Posterior cingulate gyrus (tissue), 11 donors: ENCODE data around the gene ORM2.
"Not testable (repeated sequence)": the region's sequence is repeated elsewhere in the genome, so short reads cannot be mapped to it uniquely, and the experiment has no call there.

Source experiments
- DNase-seq, 10 donors: peaks; one replicate each; pipeline versions ENCODE4 v3.0.0 to v3.0.0-alpha.2; 2020 to 2021; ENCODE audit warnings: mixed read lengths in 3 of 10
- intact Hi-C: fragments of 100-400 bp; cut with DNase I; formaldehyde crosslinking; loops from one replicate; pipeline ENCODE4 v1.15.1; 2023

Gene ORM2

DNA sequence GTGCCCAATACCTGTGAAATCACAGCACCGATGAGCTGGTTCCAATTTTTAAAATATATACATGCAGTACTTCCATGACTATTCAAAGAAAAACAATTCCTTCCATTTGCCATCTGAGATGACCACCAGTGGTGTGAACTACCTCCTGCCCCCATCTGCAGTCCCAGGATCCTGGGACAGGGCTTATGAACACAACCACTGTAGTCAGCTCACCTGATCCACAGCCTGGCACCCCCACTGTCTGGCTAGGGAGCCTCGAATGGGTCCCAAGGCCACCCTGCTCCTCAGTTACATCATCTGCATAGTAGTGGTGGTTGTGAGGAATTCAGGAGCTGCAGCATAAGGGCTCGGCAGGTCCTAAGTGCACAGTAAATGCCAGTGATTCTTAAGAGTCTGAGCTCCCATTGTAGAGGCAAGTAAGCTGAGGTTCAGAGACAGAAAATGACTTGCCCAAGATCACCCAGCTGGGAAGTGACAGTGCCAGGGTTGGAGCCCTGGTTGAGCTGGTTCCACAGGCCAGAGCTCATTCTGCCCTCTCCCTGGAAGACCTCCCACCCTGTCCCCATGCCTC lies 3.9 kb upstream of the ORM2 start:
- intact Hi-C loops, result not testable (repeated sequence)
- DNase-seq, result peak in 1 of 10 donors; percentile 32

DNA sequence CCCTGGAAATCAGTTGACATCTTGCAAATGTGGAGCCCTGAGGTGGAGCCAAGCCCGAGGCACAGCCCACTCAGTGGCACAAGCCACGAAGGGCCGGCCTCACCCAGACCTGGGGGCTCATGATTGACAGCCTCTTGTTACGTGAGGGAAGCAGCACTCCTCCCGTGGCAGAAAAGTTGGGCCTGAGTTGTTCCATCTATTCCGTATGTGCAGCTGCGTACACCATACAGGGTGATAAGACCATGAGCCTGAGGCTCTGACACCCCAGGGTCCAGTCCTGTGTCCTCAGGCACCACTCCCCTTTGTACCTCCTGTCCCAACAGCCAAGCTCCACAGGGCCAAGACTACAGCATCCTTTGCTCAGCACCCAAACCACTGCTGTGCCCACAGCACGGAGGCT lies 1.9 kb upstream of the ORM2 start:
- DNase-seq, result peak in 1 of 10 donors; percentile 53

DNA sequence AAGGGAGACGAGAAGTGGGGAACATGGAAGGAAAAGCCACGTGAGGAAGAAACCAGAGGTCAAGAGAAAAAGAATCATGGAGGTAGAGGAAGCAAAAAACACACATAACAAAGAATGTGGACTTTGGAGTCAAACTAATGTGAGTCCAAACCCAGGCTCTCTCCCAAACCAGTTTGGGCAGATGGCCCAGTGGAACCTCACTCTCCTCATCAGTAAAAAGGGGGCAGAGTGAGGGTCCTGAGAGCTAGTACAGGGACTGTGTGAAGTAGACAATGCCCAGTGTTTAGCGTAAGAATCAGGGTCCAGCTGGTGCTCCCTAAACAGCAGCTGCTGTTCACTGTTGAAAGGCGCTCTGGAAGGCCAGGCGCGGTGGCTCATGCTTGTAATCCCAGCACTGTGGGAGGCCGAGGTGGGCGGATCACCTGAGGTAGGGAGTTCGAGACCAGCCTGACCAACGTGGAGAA lies 1.3 kb upstream of the ORM2 start:
- DNase-seq, result peak in 1 of 10 donors; percentile 48
- intact Hi-C loops, result not testable (repeated sequence)

More for the DNA sequence above, 1.9 kb upstream of the ORM2 start:
- intact Hi-C loops, result no loop called here

DNA sequence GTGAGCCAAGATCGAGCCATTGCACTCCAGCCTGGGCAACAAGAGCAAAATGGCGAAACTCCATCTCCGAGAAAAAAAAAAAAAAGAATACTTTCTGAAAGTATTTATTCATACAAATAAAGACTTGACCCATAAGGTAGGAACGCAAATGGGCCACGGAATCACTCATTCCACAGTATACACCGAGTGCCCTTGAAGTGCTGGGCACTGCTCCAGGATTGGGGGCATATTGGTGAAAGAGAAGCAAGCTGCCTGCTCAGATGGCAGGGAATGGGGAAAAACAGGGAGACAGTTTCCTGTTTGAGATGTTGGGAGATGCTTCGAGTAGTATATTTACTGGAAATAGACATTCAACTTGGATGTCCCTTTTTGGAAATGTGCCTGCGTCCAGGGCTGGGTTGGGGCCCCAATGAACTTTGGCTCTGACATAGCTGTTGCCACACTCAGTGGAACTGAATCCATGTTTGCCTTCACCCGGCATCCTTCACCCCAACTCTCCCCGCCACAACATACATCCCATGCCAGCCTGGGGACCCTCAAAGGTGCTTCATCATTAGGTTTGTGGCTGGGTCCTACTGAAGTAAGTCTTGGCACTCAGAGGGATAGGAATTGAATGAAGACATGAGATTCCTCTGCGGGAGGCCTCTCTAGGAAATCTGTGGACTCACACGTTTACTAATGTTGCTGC lies 588 bp upstream of the ORM2 start:
- intact Hi-C loops, result not testable (repeated sequence)

DNA sequence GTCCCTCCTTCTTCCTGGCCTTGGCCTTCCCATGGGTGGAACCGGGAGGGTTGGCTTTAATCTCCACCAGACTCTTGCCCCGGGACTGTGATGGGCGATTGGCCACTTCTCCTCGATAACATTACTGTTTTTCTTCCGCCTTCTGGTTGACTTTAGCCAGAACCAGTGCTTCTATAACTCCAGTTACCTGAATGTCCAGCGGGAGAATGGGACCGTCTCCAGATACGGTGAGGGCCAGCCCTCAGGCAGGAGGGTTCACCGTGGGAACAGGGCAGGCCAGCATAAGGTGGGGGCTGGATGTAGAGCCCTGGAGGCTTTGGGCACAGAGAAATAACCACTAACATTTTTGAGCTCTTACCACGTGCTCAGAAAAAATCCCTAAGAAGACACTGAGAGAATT lies 967 bp downstream of the ORM2 start:
- DNase-seq, result peak in 1 of 10 donors; percentile 35
- intact Hi-C loops, result no loop called here

More for the DNA sequence above, 588 bp upstream of the ORM2 start:
- peak in 1 of 10 donors; percentile 35 for DNase-seq

DNA sequence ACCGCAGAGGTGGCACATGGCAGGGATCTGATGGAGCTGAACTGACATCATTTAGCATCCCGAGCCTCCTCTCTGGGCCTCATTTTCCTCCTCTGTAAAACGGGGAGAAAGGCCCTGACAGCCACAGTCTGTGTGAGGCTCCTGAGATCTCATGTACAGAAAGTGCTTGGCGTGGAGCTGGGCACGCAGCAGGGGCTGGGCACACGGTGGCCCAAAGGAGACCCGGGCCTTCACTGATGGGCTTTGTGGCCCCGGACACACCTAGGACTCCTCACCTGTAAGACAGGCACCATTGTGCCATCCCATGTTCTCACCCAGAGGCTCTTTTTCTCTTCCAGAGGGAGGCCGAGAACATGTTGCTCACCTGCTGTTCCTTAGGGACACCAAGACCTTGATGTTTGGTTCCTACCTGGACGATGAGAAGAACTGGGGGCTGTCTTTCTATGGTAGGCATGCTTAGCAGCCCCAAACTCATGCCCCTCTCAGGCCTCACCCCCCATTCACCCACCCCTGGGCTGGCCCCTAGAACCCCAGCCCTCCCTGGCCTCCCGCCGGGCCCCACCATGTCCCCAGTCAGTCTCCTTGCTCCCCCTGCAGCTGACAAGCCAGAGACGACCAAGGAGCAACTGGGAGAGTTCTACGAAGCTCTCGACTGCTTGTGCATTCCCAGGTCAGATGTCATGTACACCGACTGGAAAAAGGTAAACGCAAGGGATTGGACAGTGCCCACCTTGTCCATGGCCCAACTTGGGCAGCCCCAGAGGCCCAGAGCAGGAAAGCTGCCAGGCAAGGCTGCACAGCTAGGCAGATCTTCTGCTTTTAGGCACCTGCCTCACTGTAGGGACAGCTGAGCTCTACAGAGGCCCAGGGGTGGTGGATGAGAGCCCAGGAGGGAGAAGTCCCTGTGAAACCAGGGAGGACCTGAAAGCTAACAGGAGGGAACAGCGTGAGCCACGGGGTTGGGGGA lies 1.8 kb downstream of the ORM2 start:
- intact Hi-C loops, result not testable (repeated sequence)
- DNase-seq, result peak in 1 of 10 donors; percentile 68

DNA sequence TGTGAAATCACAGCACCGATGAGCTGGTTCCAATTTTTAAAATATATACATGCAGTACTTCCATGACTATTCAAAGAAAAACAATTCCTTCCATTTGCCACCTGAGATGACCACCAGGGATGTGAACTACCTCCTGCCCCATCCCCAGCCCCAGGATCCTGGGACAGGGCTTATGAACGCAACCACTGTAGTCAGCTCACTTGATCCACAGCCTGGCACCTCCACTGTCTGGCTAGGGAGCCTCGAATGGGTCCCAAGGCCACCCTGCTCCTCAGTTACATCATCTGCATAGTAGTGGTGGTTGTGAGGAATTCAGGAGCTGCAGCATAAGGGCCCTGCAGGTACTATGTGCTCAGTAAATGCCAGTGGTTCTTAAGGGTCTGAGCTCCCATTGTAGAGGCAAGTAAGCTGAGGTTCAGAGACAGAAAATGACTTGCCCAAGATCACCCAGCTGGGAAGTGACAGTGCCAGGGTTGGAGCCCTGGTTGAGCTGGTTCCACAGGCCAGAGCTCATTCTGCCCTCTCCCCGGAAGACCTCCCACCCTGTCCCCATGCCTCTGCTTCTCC lies 2.9 kb downstream of the ORM2 start:
- intact Hi-C loops, result not testable (repeated sequence)
- peak in 1 of 10 donors; percentile 24 for DNase-seq

DNA sequence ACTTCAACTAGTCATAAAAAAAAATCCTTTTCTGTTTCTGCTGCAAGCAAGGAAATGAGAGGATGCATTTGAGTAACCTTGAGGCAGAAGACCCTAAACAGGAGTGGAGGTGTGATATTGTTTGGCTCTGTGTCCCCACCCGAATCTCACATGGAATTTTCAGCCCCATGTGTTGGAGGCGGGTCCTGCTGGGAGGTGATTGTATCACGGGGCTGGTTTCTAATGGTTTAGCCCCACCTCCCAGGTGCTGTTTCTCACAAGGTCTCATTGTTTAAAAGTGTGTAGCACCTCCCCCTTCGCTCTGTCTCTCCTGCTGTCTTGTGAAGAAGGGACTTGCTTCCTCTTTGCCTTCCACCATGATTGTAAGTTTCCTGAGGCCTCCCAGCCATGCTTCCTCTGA lies 4.0 kb downstream of the ORM2 start:
- DNase-seq, intact Hi-C loops: not testable (repeated sequence)

DNA sequence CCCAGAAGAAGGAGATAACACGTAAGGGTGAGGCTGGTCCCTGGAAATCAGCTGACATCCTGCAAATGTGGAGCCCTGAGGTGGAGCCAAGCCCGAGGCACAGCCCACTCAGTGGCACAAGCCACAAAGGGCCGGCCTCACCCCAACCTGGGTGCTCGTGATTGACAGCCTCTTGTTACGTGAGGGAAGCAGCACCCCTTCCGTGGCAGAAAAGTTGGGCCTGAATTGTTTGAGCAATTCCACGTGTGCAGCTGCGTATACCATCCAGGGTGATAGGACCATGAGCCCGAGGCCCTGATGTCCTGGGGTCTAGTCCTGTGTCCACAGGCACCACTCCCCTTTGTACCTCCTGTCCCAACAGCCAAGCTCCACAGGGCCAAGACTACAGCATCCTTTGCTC lies 4.8 kb downstream of the ORM2 start:
- DNase-seq, result peak in 1 of 10 donors; percentile 72
- intact Hi-C loops, result no loop called here

DNA sequence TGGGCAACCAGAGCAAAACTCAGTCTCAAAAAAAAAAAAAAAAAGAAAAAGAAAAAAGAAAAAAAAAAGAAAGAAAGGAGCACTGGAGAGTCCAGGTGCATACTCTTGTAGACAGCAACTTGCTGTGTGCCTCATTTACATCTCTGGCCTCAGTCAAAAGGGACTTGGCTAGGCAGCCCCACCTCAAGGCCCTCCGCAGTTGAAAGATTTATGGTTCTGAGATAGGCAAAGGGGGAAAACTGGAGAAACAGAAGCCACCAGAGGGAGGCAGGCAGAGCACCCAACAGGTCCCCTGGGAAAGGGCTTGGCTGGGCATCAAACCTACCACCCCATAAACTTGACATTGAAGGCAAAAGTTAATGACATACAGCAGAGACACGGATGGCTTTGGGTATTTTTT lies 6.1 kb downstream of the ORM2 start:
- intact Hi-C loops, result no loop called here
- DNase-seq, result peak in 1 of 10 donors; percentile 56

DNA sequence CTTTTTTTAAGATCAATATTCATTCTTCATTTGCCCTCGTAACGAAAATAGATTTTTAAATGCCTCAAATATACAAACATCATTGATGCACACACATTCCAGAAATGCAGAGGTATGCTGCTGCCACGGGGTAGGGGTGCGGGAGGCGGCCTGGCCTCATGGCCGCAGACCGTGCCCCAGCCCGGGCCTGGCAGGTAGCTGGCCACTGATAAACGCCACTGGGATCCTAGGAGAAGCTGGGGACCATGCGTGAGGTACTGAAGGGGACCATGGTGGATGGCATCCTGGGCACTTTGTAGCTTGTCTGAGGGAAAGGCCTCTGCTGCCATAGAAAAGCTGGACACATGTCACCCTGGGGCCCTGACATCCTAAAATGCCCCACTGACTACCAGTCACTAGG lies 6.5 kb downstream of the ORM2 start:
- intact Hi-C loops, result no loop called here
- peak in 1 of 10 donors; percentile 62 for DNase-seq

DNA sequence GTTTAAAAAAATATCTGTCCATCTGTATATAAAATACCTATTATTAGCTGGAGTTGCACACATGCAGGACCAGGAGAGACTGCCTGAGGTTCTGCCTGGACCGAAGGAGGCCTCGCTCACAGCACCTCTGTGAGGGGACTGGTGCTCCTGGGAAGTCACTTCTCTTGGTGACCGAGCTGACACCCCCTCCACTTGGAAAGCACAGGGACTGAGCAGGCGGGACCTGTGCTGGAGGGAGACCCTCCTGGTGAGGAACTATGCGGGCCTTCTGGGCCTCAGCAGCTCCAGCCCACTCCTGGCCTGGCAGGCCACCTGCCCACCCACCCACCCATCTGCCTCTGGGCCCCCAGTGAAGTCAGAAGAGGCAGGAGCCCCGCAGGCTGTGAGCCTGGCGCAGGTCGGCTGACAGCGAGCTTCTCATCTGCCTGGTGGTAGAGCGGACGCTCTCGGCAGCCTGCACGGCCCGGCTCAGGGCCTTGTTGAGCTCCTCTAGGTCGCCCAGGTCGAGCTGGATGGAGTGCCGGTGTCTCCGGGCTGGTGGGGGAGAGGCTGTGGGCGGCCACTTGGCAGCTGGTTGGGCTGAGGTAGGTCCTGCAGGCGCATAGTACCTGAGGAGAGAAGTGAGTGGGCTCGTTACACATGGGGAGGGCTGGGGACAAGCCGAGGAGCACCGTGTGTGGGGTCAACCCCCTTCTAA lies 7.2 kb downstream of the ORM2 start:
- intact Hi-C loops, result no loop called here
- peak in 1 of 10 donors; percentile 81 for DNase-seq

DNA sequence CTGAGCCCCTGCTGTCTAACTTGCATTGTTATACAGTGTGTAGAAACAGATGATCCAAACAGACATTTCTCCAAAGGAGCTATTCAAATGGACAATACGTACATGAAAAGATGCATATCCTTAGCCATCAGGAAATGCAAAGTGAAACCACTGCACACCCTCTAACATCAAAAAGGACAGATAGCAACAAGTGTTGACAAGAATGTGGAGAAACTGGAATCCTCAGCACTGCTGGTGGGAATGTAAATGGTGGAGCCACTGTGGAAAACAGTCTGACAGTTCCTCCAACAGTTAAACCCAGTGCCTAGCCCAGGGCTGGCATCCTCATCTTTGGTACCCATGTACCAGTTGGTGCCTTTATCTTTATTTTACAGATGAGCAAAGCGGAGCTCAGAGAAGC lies 8.5 kb downstream of the ORM2 start:
- no peak for DNase-seq

DNA sequence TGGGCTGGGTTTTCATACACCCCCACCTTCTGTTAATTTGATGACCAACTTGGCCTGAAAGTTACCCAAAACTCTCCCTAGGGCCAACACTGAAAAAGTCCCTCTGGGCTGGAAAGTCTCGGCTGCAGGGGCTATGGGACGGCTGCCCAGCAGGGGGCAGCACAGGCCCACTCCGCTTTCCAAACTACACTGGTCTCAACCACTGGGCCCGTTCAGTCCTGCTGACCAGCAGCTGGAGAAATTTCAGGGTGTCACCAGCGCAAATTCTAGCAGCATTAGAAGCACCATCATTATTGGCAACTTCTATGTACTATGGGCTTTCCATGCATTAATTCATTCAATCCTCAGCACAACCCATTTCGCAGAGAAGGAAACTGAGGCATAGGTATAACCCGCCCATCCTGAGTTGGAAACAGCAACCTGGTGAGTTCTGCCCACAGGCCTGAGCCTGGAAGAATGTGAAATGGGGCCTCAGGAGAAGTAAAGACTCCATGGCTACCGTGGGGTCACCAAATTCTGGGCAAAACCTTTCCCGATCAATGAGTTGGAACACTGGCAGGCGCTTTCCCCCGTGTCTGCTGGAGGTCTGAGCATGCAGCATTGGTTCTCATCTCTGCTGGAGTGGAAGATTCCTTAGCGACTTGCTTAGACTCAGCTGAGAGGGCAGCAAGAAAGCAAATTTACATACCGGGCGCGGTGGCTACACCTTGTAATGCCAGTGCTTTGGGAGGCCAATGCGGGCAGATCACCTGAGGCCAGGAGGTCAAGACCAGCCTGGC lies 9.7 kb downstream of the ORM2 start:
- peak in 6 of 10 donors; percentile 37 to 93 (median 60) for DNase-seq
- intact Hi-C loops, result loop anchor here (2.0 kb wide), 1 partner anchor 313 kb away; no protein-coding TSS in a partner anchor

More for the DNA sequence above, 8.5 kb downstream of the ORM2 start:
- intact Hi-C loops, result loop anchor here (2.0 kb wide), 1 partner anchor 315 kb away; no protein-coding TSS in a partner anchor

DNA sequence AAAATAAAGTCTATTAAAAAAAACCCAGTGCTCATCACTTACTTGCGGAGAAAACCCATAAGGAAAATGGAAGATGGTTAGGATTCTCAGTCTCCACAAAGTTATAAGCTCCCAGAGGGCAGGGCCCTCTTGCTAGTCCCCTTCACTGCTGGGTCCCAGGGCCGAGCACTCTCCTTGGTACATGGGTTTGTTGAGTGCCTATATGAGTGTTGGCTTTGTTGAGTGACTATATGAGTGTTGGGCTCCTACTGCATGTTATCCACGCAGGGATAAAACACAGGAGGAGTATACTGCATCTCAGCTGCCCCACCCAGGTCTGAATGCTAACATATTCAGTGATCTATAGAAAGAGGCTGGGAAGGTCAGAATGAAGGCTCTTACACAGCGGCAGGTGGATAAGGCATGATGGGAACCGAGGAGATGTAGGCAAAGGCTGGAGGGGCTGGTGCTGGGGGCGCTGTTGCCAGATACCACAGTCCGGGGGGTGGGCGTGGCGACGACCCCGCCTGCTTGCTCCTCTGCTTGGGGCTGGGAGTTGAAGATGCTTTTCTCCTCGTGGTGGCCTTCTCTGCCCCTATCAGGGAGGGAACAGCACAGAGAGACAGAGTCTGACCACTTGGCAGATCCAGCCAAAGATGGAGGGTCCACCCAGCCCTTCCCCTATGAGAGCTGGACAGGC lies 11.6 kb downstream of the ORM2 start:
- DNase-seq, result peak in 1 of 10 donors; percentile 72
- intact Hi-C loops, result loop anchor here (10.0 kb wide), 1 partner anchor 244 kb away; the partner anchor contains the start of gene ATP6V1G1

DNA sequence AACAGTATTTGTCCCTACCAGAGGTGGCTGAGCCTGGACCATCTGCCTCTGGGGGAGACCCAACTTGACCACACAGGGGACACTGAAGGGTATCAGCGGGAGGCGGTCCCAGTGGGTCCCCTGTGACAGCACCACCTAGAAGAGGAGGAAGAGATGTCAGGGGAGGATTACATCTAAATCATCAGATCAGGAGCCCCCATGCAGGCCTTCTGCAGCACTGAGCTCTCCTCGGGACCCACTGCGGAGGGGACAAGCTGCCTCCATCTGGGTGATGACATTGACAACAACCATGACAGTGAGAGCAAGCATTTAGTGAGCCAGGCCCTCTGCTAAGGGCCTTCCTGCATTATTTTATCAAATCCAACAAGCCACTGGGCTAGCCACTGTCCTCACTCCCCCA lies 12.3 kb downstream of the ORM2 start:
- no peak for DNase-seq
- intact Hi-C loops, result loop anchor here (10.0 kb wide), 1 partner anchor 243 kb away; the partner anchor contains the start of gene ATP6V1G1

DNA sequence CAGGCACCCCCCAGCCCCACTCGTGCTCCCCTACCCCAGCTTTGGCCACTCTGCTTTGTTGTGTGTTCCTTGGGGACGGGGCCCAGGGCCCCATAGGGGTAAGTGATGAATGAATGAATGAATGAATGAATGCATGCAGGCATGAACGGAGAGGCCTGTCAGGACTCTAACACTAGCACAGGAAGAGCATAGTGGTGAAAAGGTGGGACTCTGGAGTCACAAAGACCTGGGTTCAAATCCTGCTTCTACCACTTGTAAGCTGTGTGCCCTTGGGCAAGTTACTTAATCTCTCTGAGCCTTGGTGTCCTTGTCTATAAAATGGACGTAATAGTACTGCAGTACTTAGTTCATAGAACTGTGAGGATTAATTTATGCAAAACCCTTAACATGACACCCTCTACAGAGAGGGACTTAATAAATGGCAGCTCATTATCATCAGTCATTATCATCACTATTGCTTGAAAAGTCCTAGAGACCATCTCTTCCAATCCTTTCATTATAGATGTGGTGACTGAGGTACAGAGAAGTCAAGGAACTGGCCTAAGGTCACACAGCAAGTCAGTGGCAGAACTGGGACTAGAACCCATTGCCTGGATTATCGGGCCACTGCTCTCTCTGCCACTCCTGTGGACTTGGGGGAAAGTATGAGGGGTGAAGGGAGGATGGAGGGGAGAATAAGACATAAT lies 13.2 kb downstream of the ORM2 start:
- intact Hi-C loops, result loop anchor here (10.0 kb wide), 1 partner anchor 242 kb away; the partner anchor contains the start of gene ATP6V1G1
- no peak for DNase-seq
